Peyer's patch (tissue), 4 donors: Measurements from ENCODE around the gene AGBL3.

ENCODE experiments used
- POLR2A ChIP-seq, 2 donors: fragments of 450-650 bp; IDR thresholded peaks; one replicate each; pipeline ENCODE4 v1.5.1; 2017; ENCODE audit warnings: antibody characterized with exemption in 2 of 2, mild to moderate bottlenecking in 2 of 2, moderate library complexity in 2 of 2
- TF ChIP-seq, protein P1 (sequence below), 6 experiments: fragments of 450-650 bp in 4 of 6; fragments of 200-600 bp in 2 of 6; sonication (generic) in 1 of 6; IDR thresholded peaks; one replicate each; pipeline ENCODE4 v1.5.1; 2017 to 2019; ENCODE audit warnings: antibody characterized with exemption in 6 of 6, mild to moderate bottlenecking in 3 of 6, moderate library complexity in 1 of 6

DNA sequence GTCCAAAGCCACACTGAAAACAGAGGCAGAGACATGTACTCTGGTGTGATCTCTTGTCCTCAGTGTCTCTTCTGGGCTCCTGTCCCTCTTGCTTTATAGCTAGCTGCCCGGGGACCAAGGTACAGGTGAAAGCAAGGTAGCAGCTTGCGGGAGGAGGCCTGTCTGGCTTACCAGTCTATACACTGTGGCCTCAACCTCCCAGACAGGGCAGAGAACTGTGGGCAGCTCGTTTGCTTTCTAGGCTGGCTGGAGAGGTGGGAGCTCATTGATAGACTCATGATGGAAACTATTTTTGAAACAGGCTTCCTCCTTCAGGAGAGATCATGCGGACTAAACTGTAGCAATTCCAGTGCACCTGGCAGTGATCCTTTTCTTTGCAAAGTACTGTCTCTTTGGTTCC is 179.6 kb downstream of the AGBL3 start:
- TF ChIP-seq, protein P1, sequence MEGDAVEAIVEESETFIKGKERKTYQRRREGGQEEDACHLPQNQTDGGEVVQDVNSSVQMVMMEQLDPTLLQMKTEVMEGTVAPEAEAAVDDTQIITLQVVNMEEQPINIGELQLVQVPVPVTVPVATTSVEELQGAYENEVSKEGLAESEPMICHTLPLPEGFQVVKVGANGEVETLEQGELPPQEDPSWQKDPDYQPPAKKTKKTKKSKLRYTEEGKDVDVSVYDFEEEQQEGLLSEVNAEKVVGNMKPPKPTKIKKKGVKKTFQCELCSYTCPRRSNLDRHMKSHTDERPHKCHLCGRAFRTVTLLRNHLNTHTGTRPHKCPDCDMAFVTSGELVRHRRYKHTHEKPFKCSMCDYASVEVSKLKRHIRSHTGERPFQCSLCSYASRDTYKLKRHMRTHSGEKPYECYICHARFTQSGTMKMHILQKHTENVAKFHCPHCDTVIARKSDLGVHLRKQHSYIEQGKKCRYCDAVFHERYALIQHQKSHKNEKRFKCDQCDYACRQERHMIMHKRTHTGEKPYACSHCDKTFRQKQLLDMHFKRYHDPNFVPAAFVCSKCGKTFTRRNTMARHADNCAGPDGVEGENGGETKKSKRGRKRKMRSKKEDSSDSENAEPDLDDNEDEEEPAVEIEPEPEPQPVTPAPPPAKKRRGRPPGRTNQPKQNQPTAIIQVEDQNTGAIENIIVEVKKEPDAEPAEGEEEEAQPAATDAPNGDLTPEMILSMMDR (IDR thresholded peaks at IDR 0.05) = no peak
- TF ChIP-seq POLR2A (IDR thresholded peaks at IDR 0.05) = no peak
